Neural cell (in vitro differentiated cells): ENCODE results near the gene CPXM2. TPM values are rescaled to one million over a fixed set of nuclear protein-coding genes. Genes with fewer than 3 reads are reported as not detected.

Source experiments
- H2AFZ ChIP-seq: fragments of 200-600, 300-800 bp; sonication (generic), shearing (Covaris generic); 2 replicates; pipeline ENCODE4 v1.6.0; 2014; ENCODE audit warnings: low read depth, mild to moderate bottlenecking, antibody characterized with exemption, low read length, moderate library complexity
- H3F3A ChIP-seq: fragments of 200-600 bp; shearing (Covaris generic); 2 replicates; pipeline ENCODE4 v1.6.1; 2016; ENCODE audit warnings: mild to moderate bottlenecking, moderate library complexity, mixed read lengths, antibody characterized with exemption, low read length; ENCODE audit not compliant: insufficient read depth, poor library complexity, severe bottlenecking
- H3K27ac ChIP-seq: fragments of 200-600, 300-800 bp; sonication (generic), shearing (Covaris generic); 2 replicates; pipeline ENCODE4 v1.5.1; 2014; ENCODE audit warnings: mild to moderate bottlenecking, low read length, moderate library complexity
- H3K27me3 ChIP-seq: fragments of 300-800, 200-600 bp; sonication (generic), shearing (Covaris generic); 2 replicates; pipeline ENCODE4 v1.6.0; 2014; ENCODE audit warnings: mild to moderate bottlenecking, low read depth, low read length, moderate library complexity; ENCODE audit not compliant: insufficient read depth
- H3K36me3 ChIP-seq: fragments of 300-800, 200-600 bp; sonication (generic), shearing (Covaris generic); 2 replicates; pipeline ENCODE4 v1.5.1; 2014; ENCODE audit warnings: mild to moderate bottlenecking, antibody characterized with exemption, low read length, moderate library complexity; ENCODE audit not compliant: insufficient read depth
- H3K4me2 ChIP-seq: fragments of 300-800, 200-600 bp; sonication (generic), shearing (Covaris generic); 2 replicates; pipeline ENCODE4 v1.6.0; 2014; ENCODE audit warnings: mild to moderate bottlenecking, low read length
- H3K4me3 ChIP-seq: fragments of 300-800, 200-600 bp; sonication (generic), shearing (Covaris generic); 2 replicates; pipeline ENCODE4 v1.5.1; 2014; ENCODE audit warnings: mild to moderate bottlenecking, low read length, moderate library complexity
- H3K79me2 ChIP-seq: fragments of 200-600 bp; shearing (Covaris generic); replicated peaks from 2 replicates; pipeline ENCODE4 v1.6.0; 2014; ENCODE audit warnings: mild to moderate bottlenecking, low read length, moderate library complexity; ENCODE audit not compliant: insufficient read depth
- H3K9ac ChIP-seq: fragments of 300-800, 200-600 bp; sonication (generic), shearing (Covaris generic); 2 replicates; pipeline ENCODE4 v1.6.1; 2016; ENCODE audit warnings: mild to moderate bottlenecking, low read length, mixed read lengths
- H3K9me2 ChIP-seq: fragments of 200-600 bp; shearing (Covaris generic); 2 replicates; pipeline ENCODE4 v1.6.1; 2016; ENCODE audit warnings: mild to moderate bottlenecking, low read length, mixed read lengths; ENCODE audit not compliant: insufficient read depth
- H3K9me3 ChIP-seq: fragments of 200-600, 300-800 bp; sonication (generic), shearing (Covaris generic); 2 replicates; pipeline ENCODE4 v1.6.1; 2016; ENCODE audit warnings: mild to moderate bottlenecking, mixed run types, low read length, moderate library complexity, mixed read lengths
- H4K20me1 ChIP-seq: fragments of 200-600 bp; shearing (Covaris generic); 2 replicates; pipeline ENCODE4 v1.6.1; 2016; ENCODE audit warnings: mild to moderate bottlenecking, mixed run types; ENCODE audit not compliant: insufficient read depth
- EP300 ChIP-seq: fragments of 450-650 bp; conservative IDR thresholded peaks from 2 replicates; pipeline ENCODE4 v1.6.1; 2014; ENCODE audit warnings: antibody characterized with exemption, mild to moderate bottlenecking, moderate library complexity; ENCODE audit not compliant: poor library complexity, severe bottlenecking
- EZH2 ChIP-seq: fragments of 200-600, 300-800 bp; shearing (Covaris generic), sonication (generic); IDR thresholded peaks from 2 replicates; pipeline ENCODE4 v1.6.1; 2014; ENCODE audit warnings: antibody characterized with exemption, low read length, borderline replicate concordance, mild to moderate bottlenecking; ENCODE audit not compliant: insufficient read depth, poor library complexity, severe bottlenecking
- MXI1 ChIP-seq: fragments of 450-650 bp; conservative IDR thresholded peaks from 2 replicates; pipeline ENCODE4 v1.6.1; 2014; ENCODE audit warnings: antibody characterized with exemption, mild to moderate bottlenecking; ENCODE audit not compliant: poor library complexity, severe bottlenecking
- POLR2AphosphoS5 ChIP-seq: IDR thresholded peaks from 2 replicates; pipeline ENCODE4 v1.6.1; 2012
- RAD21 ChIP-seq: fragments of 450-650 bp; conservative IDR thresholded peaks from 2 replicates; pipeline ENCODE4 v1.6.1; 2014; ENCODE audit warnings: antibody characterized with exemption, mild to moderate bottlenecking, moderate library complexity
- SMC3 ChIP-seq: fragments of 450-650 bp; conservative IDR thresholded peaks from 2 replicates; pipeline ENCODE4 v1.6.1; 2014; ENCODE audit warnings: antibody characterized with exemption, mild to moderate bottlenecking, moderate library complexity; ENCODE audit not compliant: poor library complexity
- TAF1 ChIP-seq: IDR thresholded peaks from 2 replicates; pipeline ENCODE4 v1.6.1; 2012; ENCODE audit warnings: low read depth
- polyA plus RNA-seq: library from polyadenylated mRNA; depleted of rRNA; stranded (reverse); fragments of >200 nt; gene quantifications from 2 replicates; pipeline ENCODE4 v1.2.3, GENCODE V29; 2014
- TF ChIP-seq, protein P1 (sequence below): fragments of 450-650 bp; IDR thresholded peaks from 2 replicates; pipeline ENCODE4 v1.5.1; 2014; ENCODE audit warnings: antibody characterized with exemption, mild to moderate bottlenecking, moderate library complexity; ENCODE audit not compliant: poor library complexity, severe bottlenecking
- TF ChIP-seq, protein P2 (sequence below): IDR thresholded peaks from 2 replicates; pipeline ENCODE4 v1.6.1; 2012; ENCODE audit warnings: borderline replicate concordance

The CPXM2 gene
- polyA plus RNA-seq, 1 donor from 2014 or later, result not detected

DNA sequence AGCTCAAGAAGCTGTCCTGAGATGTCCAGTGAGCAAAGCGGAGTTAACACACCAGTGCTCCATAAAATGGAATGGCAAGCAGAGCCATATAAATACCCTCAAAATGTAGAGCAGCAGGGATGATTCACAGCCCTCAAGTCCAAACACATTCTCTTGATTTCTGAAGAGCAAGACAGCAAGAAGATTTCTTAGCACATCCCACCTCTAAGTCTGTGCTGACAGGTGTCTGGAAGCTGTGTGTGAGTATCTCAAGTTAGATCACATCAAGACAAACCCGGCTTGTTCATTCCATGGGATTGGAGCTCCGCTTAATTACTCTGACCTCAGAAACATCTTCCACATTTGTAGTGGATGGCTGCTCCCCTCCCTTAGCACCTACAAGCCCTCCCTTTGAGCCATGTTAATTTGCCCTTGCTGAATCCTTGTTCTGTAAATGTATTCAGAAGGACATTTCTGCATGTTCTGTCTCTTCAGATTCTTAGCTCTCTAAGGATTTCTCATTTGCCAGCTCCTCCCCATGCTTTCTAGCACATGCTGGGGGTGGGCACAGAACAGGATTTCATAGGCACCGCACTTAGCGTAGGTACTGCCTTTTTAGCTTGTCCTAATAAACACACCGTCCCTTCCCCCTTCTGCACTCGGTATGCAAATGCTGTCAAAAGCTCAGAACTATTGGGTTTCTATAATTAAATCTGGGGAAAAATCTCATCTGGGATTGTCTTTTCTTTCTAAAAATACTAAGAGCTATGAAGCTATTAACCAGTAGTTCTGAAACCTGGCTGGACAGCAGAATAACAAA, 112.7 kb downstream of the CPXM2 start:
- H3K36me3 ChIP-seq, result no peaks in the 10 kb centered on the region
- no peak for TF ChIP-seq EP300
- TF ChIP-seq, protein P1, sequence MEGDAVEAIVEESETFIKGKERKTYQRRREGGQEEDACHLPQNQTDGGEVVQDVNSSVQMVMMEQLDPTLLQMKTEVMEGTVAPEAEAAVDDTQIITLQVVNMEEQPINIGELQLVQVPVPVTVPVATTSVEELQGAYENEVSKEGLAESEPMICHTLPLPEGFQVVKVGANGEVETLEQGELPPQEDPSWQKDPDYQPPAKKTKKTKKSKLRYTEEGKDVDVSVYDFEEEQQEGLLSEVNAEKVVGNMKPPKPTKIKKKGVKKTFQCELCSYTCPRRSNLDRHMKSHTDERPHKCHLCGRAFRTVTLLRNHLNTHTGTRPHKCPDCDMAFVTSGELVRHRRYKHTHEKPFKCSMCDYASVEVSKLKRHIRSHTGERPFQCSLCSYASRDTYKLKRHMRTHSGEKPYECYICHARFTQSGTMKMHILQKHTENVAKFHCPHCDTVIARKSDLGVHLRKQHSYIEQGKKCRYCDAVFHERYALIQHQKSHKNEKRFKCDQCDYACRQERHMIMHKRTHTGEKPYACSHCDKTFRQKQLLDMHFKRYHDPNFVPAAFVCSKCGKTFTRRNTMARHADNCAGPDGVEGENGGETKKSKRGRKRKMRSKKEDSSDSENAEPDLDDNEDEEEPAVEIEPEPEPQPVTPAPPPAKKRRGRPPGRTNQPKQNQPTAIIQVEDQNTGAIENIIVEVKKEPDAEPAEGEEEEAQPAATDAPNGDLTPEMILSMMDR, result no peak
- H4K20me1 ChIP-seq, result no peaks in the 10 kb centered on the region
- no peaks in the 10 kb centered on the region for H3K9me2 ChIP-seq
- H3K27me3 ChIP-seq, result peaks cover 37% of the 10 kb centered on the region
- H3K4me2 ChIP-seq, result no peak overlapping the region
- H3K27ac ChIP-seq, result no peak overlapping the region
- no peak overlapping the region for H3K4me3 ChIP-seq
- no peak overlapping the region for H2AFZ ChIP-seq
- no peak overlapping the region for H3K9ac ChIP-seq
- no peaks in the 10 kb centered on the region for H3K79me2 ChIP-seq
- H3K9me3 ChIP-seq, result no peaks in the 10 kb centered on the region
- no peaks in the 10 kb centered on the region for H3F3A ChIP-seq

DNA sequence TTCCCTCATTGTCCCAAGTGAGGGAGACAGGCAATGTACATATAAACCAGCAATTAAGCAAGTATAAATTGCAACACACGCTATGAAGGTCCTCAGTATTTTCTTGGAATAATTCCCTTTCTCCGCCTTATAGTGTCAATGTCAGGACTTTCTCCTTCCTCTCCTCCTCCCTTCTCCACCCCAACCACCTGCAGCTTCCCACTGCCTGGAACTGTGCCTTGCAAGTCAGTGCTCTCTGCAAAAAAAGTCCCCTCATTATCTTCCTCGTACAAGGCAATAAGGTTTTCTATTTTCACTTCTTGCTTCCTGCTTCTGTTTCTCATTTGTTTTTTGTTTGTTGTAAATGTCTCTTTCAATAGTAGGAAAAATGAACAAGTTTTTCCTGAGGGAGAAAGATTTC, 113.7 kb downstream of the CPXM2 start:
- no peak overlapping the region for H3K4me3 ChIP-seq
- no peak overlapping the region for H3K4me2 ChIP-seq
- H3K9ac ChIP-seq, result no peak overlapping the region

More for the DNA sequence above, 113.7 kb downstream of the CPXM2 start:
- no peak overlapping the region for H2AFZ ChIP-seq
- no peaks in the 10 kb centered on the region for H4K20me1 ChIP-seq
- H3K27ac ChIP-seq, result no peak overlapping the region
- no peaks in the 10 kb centered on the region for H3K79me2 ChIP-seq
- H3F3A ChIP-seq, result no peaks in the 10 kb centered on the region
- H3K9me3 ChIP-seq, result no peaks in the 10 kb centered on the region
- no peaks in the 10 kb centered on the region for H3K36me3 ChIP-seq
- H3K9me2 ChIP-seq, result no peaks in the 10 kb centered on the region
- TF ChIP-seq, protein P2, sequence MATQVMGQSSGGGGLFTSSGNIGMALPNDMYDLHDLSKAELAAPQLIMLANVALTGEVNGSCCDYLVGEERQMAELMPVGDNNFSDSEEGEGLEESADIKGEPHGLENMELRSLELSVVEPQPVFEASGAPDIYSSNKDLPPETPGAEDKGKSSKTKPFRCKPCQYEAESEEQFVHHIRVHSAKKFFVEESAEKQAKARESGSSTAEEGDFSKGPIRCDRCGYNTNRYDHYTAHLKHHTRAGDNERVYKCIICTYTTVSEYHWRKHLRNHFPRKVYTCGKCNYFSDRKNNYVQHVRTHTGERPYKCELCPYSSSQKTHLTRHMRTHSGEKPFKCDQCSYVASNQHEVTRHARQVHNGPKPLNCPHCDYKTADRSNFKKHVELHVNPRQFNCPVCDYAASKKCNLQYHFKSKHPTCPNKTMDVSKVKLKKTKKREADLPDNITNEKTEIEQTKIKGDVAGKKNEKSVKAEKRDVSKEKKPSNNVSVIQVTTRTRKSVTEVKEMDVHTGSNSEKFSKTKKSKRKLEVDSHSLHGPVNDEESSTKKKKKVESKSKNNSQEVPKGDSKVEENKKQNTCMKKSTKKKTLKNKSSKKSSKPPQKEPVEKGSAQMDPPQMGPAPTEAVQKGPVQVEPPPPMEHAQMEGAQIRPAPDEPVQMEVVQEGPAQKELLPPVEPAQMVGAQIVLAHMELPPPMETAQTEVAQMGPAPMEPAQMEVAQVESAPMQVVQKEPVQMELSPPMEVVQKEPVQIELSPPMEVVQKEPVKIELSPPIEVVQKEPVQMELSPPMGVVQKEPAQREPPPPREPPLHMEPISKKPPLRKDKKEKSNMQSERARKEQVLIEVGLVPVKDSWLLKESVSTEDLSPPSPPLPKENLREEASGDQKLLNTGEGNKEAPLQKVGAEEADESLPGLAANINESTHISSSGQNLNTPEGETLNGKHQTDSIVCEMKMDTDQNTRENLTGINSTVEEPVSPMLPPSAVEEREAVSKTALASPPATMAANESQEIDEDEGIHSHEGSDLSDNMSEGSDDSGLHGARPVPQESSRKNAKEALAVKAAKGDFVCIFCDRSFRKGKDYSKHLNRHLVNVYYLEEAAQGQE, result no peak
- TF ChIP-seq, protein P1, result no peak
- TF ChIP-seq EP300 (no peak), SMC3 (no peak), TAF1 (no peak), EZH2 (no peak), RAD21 (no peak), POLR2AphosphoS5 (no peak), MXI1 (no peak)
- H3K27me3 ChIP-seq, result peaks cover 28% of the 10 kb centered on the region
